Measurements from ENCODE around the gene MYH13.

GRCh38 chr17:10380631-10381408 is 8.0 kb upstream of the MYH13 start:
- TF ChIP-seq CTCF (IDR thresholded peaks at IDR 0.05 in 8 of 11, conservative IDR thresholded peaks at IDR 0.05 in 3 of 11), result no peak
- TF ChIP-seq POLR2A (IDR thresholded peaks at IDR 0.05), result no peak
- TF ChIP-seq POLR2AphosphoS5 (IDR thresholded peaks at IDR 0.05), result no peak
